ENCODE data around the gene MAMSTR.

MAMSTR gene

GRCh38 chr19:48715681-48716171 lies 3.8 kb downstream of the MAMSTR start:
- TF ChIP-seq L3MBTL2 (conservative IDR thresholded peaks at IDR 0.05) (no peak), FOXM1 (IDR thresholded peaks at IDR 0.05; ENCODE audit: borderline replicate concordance) (no peak), SP1 (IDR thresholded peaks at IDR 0.05) (no peak), FOXK2 (IDR thresholded peaks at IDR 0.05) (no peak), LEF1 (IDR thresholded peaks at IDR 0.05; ENCODE audit: borderline replicate concordance) (no peak), FOXA1 (IDR thresholded peaks at IDR 0.05) (no peak), ARNT (IDR thresholded peaks at IDR 0.05) (no peak)
- DNase-seq (ENCODE audit: extremely low spot score): no peak
- POLR2A ChIA-PET: interaction anchor here (0.7 to 1.7 kb wide), 8 partner anchors 9 to 70 kb away, joined by 3 to 9 read pairs (median 6); partner anchors contain the start of genes CA11 and IZUMO1
- CTCF ChIA-PET: interaction anchor here (0.6 to 1.5 kb wide), 4 partner anchors 26 to 294 kb away, joined by 3 read pairs; partner anchors contain the start of gene CA11

DNA sequence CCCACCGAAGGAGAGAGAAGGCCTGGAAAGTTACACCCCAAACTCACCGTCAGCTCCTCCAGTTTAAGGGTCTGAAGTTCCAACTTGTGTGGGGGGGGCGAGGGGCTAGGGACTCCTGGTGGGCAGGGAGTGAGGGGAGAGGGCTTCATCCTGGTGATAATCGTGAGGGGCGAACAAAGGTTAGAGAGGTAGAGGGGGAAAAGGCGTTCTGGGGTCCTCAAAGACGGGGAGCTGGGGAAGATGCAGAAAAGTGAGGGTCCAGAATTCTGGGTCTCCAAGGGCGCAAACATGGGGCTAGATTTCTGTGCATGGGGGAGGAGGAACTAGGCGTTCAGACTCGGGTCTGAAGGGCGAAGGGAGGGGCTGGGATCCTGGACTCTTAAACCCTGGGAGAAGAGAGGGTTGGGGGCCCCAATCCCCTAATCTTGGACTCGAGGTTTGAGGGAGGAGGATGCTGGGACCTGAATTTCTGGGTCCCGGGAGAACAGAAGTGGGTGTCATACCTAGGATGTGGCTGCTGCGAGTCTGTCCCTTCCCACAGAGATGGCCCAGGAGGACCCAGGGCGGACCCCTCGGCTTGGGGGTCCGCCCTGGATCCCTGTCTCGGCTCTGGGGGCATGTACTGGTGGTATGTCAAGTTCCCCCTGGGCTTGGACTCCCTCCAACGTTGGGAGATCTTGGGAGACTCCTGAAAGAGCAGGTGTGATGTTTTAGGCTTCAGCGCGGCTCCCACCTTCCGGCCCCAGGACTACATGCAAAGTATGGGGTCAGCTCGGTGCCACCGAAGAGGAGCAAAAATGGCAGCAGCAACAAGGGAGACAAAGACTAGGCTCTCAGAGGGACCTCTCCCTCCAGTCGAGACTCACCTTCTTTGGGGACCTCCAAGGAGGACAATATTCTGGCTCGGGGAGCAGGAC lies 4.5 kb downstream of the MAMSTR start:
- ChIA-PET CTCF (no interaction called here), POLR2A (interaction anchor here (0.7 to 1.7 kb wide), 6 partner anchors 10 to 96 kb away, joined by 3 to 9 read pairs (median 5); partner anchors contain the start of genes IZUMO1, RPL18 and SPHK2)

DNA sequence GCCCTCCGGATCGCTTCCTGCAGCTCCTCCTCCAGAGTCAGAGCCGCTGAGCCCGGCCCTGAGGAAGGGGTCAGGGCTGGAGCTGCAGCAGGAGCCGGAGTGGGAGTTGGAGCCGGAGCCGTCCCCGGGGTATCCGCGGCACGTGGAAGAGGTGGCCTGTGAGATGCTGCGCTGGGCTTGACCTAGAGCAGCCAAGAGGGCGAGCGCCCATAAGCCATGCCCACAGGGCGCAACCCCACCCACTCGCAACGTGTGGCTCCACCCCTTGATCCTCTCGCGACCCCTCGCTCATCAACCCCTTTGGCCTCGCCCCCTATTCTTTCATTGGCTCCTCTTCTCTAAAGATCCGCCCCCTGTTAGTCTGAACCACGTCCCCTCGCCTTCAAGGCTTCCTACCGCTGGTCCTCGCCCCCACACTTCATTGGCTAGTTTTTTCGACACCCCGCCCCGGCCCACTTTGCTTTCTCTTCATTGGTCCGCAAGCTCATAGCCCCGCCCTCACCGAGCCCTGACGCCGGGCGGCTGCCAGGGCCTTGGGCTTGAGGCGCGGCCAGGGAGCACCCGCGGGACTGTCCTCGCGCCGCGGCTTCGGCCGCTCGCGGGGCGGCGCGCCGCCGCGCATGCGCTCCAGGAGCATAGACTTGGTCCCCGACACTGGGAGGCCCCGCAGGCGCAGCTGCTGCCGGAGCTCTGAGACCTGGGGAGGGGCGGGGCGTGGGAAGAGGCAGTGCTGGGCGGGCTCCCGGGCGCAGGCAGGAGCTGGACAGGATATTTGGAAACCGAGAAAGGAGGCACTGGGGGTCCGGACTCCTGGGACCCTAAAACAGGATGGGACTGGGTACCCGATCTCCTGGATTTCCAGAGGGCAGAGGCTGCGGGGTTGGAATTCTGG lies 5.4 kb downstream of the MAMSTR start:
- POLR2A ChIA-PET: interaction anchor here (0.8 to 1.6 kb wide), 7 partner anchors 16 to 95 kb away, joined by 3 to 7 read pairs (median 3); partner anchors contain the start of genes CA11, IZUMO1, RPL18 and SPHK2
- DNase-seq (ENCODE audit: extremely low spot score): peak; percentile 98
- no peak for TF ChIP-seq FOXM1 (IDR thresholded peaks at IDR 0.05; ENCODE audit: borderline replicate concordance)
- peak; percentile 92 for TF ChIP-seq TARDBP (IDR thresholded peaks at IDR 0.05)
- CTCF ChIA-PET: no interaction called here

More for the DNA sequence above, 4.5 kb downstream of the MAMSTR start:
- no peak for TF ChIP-seq SUZ12 (IDR thresholded peaks at IDR 0.05)
- no peak for TF ChIP-seq FOXA1 (IDR thresholded peaks at IDR 0.05)
- no peak for TF ChIP-seq LEF1 (IDR thresholded peaks at IDR 0.05; ENCODE audit: borderline replicate concordance)
- TF ChIP-seq HDGF (IDR thresholded peaks at IDR 0.05; ENCODE audit: borderline replicate concordance): no peak
- no peak for TF ChIP-seq ZNF384 (IDR thresholded peaks at IDR 0.05)
- no peak for TF ChIP-seq FOXK2 (IDR thresholded peaks at IDR 0.05)
- TF ChIP-seq, protein P1, sequence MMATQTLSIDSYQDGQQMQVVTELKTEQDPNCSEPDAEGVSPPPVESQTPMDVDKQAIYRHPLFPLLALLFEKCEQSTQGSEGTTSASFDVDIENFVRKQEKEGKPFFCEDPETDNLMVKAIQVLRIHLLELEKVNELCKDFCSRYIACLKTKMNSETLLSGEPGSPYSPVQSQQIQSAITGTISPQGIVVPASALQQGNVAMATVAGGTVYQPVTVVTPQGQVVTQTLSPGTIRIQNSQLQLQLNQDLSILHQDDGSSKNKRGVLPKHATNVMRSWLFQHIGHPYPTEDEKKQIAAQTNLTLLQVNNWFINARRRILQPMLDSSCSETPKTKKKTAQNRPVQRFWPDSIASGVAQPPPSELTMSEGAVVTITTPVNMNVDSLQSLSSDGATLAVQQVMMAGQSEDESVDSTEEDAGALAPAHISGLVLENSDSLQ (IDR thresholded peaks at IDR 0.05): no peak
- no peak for TF ChIP-seq FOXM1 (IDR thresholded peaks at IDR 0.05; ENCODE audit: borderline replicate concordance)
- TF ChIP-seq L3MBTL2 (conservative IDR thresholded peaks at IDR 0.05): no peak
- no peak for TF ChIP-seq ELF4 (IDR thresholded peaks at IDR 0.05)
- DNase-seq (ENCODE audit: extremely low spot score): no peak

- TF ChIP-seq SUZ12 (IDR thresholded peaks at IDR 0.05) (no peak), FOXA1 (IDR thresholded peaks at IDR 0.05) (no peak), LEF1 (IDR thresholded peaks at IDR 0.05; ENCODE audit: borderline replicate concordance) (no peak), FOXK2 (IDR thresholded peaks at IDR 0.05) (no peak), SP1 (IDR thresholded peaks at IDR 0.05) (no peak), CTBP1 (IDR thresholded peaks at IDR 0.05; ENCODE audit: borderline replicate concordance) (no peak), ZNF384 (IDR thresholded peaks at IDR 0.05) (no peak), ARNT (IDR thresholded peaks at IDR 0.05) (no peak), TARDBP (IDR thresholded peaks at IDR 0.05) (no peak), HDGF (IDR thresholded peaks at IDR 0.05; ENCODE audit: borderline replicate concordance) (no peak), BHLHE40 (IDR thresholded peaks at IDR 0.05; ENCODE audit: borderline replicate concordance) (no peak), NFRKB (IDR thresholded peaks at IDR 0.05) (no peak), FOXM1 (IDR thresholded peaks at IDR 0.05; ENCODE audit: borderline replicate concordance) (no peak), L3MBTL2 (conservative IDR thresholded peaks at IDR 0.05) (no peak)
- TF ChIP-seq, protein P1 (IDR thresholded peaks at IDR 0.05): no peak
- CTCF ChIA-PET: no interaction called here
- POLR2A ChIA-PET: interaction anchor here (0.8 to 1.3 kb wide), 6 partner anchors 12 to 68 kb away, joined by 3 to 4 read pairs (median 4); partner anchors contain the start of gene CA11
- DNase-seq (ENCODE audit: extremely low spot score): peak; percentile 74
These were observed 6.3 kb downstream of the MAMSTR start for GRCh38 chr19:48713041-48713863.

DNA sequence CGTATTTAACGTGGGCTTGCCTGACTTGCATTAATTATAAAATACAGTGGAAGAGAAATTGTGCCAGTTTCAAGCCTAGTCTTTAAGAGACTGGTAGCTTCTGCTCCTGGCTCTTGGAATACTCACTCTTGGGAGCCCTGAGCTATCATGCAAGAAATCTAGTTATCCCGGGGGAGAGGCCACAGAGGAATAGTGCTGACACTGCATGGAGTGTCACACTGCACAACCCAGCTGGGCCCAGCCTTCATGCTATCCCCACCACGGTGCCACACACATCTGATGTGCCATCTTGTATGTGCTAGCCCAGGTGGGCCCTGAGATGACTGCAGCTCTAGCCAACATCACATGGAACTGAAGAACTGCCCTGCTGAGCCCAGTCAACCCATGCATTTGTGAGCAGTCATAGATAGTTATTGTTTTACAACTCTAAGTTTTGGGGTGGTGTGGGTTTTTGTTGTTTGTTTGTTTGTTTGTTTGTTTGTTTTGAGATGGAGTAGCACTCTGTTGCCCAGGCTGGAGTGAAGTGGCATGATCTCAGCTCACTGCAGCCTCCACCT lies 8.3 kb downstream of the MAMSTR start:
- no peak for DNase-seq (ENCODE audit: extremely low spot score)
- CTCF ChIA-PET: interaction anchor here (0.6 to 0.7 kb wide), 2 partner anchors 9 to 259 kb away, joined by 3 to 4 read pairs; no protein-coding TSS in a partner anchor
- POLR2A ChIA-PET: no interaction called here
- no peak for TF ChIP-seq SUZ12 (IDR thresholded peaks at IDR 0.05)
- TF ChIP-seq, protein P1 (IDR thresholded peaks at IDR 0.05): no peak
- no peak for TF ChIP-seq HDGF (IDR thresholded peaks at IDR 0.05; ENCODE audit: borderline replicate concordance)
- TF ChIP-seq FOXK2 (IDR thresholded peaks at IDR 0.05): no peak
- TF ChIP-seq L3MBTL2 (conservative IDR thresholded peaks at IDR 0.05): no peak
- no peak for TF ChIP-seq LEF1 (IDR thresholded peaks at IDR 0.05; ENCODE audit: borderline replicate concordance)

All from HEK293T (cell line).